Fibroblast of skin of scalp (primary cell): ENCODE measurements around the gene OR1K1. TPM values are rescaled to one million over a fixed set of nuclear protein-coding genes. Genes with fewer than 3 reads are reported as not detected.
"Not testable (repeated sequence)": the region's sequence is repeated elsewhere in the genome, so short reads cannot be mapped to it uniquely, and the experiment has no call there.

Experiments used
- DNase-seq: peaks from one replicate; pipeline ENCODE4 v3.0.0-alpha.2; 2013
- polyA plus RNA-seq, 2 experiments: library from polyadenylated mRNA; unstranded; fragments of 120-200 nt; gene quantifications; one replicate each; pipeline ENCODE4 v1.2.1, GENCODE V29; 2013; ENCODE audit not compliant: insufficient read length in 2 of 2

Gene OR1K1, protein sequence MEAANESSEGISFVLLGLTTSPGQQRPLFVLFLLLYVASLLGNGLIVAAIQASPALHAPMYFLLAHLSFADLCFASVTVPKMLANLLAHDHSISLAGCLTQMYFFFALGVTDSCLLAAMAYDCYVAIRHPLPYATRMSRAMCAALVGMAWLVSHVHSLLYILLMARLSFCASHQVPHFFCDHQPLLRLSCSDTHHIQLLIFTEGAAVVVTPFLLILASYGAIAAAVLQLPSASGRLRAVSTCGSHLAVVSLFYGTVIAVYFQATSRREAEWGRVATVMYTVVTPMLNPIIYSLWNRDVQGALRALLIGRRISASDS
- polyA plus RNA-seq (2013, experiment 1 of 2; ENCODE audit: insufficient read length): not detected
- polyA plus RNA-seq (2013, experiment 2 of 2; ENCODE audit: insufficient read length): not detected

DNA sequence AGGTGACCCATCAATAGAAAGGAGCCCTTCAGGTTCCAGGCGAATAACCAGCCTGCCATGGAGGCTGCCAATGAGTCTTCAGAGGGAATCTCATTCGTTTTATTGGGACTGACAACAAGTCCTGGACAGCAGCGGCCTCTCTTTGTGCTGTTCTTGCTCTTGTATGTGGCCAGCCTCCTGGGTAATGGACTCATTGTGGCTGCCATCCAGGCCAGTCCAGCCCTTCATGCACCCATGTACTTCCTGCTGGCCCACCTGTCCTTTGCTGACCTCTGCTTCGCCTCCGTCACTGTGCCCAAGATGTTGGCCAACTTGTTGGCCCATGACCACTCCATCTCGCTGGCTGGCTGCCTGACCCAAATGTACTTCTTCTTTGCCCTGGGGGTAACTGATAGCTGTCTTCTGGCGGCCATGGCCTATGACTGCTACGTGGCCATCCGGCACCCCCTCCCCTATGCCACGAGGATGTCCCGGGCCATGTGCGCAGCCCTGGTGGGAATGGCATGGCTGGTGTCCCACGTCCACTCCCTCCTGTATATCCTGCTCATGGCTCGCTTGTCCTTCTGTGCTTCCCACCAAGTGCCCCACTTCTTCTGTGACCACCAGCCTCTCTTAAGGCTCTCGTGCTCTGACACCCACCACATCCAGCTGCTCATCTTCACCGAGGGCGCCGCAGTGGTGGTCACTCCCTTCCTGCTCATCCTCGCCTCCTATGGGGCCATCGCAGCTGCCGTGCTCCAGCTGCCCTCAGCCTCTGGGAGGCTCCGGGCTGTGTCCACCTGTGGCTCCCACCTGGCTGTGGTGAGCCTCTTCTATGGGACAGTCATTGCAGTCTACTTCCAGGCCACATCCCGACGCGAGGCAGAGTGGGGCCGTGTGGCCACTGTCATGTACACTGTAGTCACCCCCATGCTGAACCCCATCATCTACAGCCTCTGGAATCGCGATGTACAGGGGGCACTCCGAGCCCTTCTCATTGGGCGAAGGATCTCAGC, at the start of gene OR1K1:
TSS of gene OR1K1 (plus strand) at position 58 of the 995 bp plus-strand sequence. CDS start at position 58, 0 bp downstream.
- no peak for DNase-seq

DNA sequence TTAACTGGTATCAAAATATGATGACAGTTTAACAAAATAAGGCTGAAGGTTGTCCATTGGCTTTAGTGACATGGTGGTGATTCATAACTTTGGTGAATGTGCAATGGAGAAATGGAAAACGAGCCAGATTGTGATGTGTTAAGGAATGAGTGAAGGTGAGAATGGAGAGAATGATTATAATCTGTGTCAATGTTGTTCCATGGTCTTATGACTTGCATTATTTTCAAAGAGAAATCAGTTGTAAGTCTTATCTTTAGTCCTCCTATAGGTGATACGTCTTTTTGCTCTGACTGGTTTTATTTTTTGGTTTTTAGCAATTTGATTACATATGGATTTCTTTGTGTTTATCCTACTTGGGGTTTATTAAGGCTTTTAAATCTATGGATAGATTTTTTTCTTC, 45.1 kb upstream of the OR1K1 start:
- DNase-seq: no peak

DNA sequence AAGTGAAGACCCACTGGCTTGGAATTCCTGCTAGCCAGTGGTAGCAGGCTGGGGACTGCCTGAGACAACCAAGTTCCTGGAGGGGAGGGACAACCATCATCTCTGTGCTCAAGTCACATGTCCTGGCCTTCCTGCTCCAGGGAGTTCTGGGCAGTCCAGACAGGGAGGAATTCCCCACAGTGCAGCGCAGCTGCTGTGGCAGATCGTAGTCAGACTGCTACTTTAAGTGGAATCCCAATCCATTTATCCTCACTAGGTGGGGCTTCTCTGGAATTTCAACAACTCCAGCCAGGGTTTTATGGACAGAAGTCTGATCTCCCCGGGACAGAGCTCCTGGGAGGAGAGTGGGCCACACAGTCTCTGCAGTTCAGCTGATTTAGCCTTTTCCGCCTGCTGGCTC, 32.1 kb upstream of the OR1K1 start:
- DNase-seq: no peak

DNA sequence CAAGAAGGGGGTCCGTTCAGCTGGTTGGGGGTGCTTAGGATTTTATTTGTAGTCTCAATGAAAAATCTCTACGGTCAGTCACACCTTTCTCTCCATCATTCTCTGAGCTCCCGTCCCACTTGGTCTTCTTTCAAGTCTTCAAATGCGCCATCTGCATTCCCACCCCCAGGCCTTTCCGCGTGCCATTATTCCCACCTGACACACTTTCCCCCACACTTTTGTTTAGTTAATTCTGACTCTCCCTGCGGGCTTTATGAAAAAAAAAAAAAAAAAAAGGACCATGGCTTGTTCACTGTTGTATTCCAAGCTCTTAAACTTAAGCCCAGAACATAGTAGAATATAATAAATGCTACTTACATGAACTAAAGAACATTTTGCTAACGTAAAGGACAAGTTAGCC, 22.9 kb upstream of the OR1K1 start:
- DNase-seq: no peak

DNA sequence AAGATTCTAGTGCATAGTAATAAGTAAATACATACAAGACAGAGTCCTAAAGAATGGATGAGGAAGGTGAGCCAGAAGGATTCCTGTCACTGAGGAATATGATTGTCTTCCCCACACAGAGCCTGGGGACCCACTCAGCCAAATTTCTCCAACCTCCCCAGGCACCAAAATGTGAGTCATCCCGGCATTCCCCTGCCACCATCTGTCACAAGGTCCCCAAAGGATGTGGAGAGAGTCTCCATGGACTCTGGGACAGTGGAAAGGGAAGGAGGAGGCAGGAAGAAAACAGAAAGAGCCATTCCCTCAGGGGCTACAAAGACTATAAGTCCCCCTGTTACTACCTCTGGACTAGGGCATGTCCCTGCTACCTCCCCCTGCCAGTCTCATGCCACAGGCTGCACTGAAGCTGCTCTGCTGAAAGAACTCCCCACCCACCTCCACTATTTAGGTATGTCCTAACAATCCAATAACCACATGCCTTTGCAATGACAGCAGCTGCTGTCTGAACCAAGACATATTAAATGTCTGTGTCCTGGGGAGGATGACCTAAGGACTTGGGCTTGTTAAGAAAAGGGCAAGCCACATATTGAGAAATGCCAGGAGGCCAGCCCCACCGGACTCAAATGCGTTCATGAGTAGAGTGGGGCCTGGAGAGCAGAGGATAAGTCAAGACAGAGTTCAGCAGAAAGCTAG, 21.8 kb upstream of the OR1K1 start:
- peak; percentile 19 for DNase-seq

DNA sequence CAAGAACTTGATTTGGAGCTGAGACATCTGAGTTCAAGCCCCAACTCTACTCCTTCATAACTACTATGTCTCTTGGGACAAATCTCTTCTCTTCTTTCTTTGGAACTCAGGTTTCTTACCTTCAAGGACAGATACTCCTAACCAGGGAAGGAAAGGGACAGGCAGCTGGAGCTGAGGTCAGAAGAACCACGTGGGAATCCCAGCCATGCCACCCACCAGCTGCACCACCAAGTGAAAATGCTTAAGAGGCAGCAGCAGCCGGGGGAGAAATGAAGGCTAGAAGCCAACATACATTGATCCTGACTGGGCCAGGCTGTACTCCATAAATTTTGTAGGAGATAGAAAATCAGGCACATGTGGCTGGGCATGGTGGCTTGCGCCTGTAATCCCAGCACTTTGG, 20.7 kb upstream of the OR1K1 start:
- no peak for DNase-seq

DNA sequence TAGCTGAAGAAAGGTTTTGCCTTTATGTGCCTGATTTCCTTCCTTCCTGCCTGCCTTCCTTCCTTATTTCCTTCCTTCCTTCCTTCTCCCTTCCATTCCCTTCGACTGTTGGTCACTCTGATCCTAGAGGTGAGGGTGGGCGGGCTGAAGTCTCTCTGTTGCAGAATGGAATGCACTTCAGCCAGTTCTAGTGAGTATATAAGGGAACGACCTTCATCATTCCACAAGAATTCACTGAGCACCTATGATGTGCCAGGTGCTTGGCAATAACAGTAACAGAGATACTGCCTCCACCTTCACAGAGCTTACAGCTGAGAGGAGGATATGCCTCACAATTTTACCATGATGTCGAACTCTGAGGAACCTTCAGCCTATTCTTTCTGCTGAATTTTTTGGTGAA, 19.9 kb upstream of the OR1K1 start:
- DNase-seq: no peak

DNA sequence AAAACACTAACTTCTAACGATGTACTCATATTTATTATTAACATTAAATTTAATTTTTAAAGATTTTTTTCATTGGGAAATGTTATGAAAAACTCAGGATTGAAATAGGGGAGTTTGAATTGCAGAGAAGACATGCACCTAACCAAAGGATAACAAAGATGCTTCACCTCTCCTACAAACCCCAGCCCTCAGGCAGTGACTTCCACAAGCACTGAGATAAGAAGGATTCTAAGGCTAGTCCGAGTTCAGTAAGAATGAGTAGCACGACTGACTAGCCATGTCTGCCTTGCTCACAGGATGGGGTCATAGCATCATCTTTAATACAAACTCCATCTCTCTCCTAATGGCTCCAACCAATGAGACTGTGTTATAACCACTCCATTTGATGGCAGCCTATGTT, 18.3 kb upstream of the OR1K1 start:
- no peak for DNase-seq

DNA sequence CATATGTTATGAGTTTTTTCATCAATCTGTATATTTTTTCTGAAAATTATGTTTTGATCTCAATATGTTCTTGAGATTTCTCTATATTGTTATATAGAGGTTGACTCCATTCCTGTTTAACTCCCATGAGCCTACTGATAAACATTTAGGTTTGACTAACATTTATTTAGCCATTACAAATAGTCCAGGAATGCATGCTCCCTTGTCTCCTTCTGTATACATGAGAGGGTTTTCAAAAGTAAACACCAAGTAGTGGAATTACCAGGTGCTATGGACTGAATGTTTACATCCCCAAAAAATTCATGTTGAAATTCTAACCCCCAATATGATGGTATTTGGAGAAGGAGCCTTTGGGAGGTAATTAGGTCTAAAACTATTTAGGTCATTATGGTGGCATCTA, 14.7 kb upstream of the OR1K1 start:
- DNase-seq: no peak

DNA sequence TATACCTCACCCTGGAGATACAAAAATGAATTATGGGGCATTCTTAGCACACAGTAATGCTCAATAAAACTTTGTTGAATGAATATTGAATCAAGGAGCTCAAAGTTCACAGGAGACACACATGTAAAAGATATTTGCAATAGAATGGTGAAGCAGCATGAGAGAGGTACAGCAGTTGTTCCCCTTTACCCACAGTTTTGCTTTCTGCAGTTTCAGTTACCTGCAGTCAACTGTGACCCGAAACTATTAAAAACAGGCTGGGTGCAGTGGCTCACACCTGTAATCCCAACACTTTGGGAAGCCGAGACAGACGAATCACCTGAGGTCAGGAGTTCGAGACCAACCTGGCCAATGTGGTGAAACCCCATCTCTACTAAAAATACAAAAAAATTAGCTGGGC, 13.6 kb upstream of the OR1K1 start:
- no peak for DNase-seq

DNA sequence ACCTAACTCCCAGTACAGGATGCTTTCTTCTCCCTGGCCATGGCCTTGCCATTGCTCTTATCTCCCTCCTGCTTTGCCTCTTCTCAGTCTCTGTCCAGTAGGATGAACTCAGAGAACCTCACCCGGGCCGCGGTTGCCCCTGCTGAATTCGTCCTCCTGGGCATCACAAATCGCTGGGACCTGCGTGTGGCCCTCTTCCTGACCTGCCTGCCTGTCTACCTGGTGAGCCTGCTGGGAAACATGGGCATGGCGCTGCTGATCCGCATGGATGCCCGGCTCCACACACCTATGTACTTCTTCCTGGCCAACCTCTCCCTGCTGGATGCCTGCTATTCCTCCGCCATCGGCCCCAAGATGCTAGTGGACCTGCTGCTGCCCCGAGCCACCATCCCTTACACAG, 11.1 kb upstream of the OR1K1 start, which contains the start of gene OR5C1:
TSS of gene OR5C1 (plus strand) at position 103 of the 400 bp plus-strand sequence. CDS start at position 103, 0 bp downstream.
- no peak for DNase-seq

DNA sequence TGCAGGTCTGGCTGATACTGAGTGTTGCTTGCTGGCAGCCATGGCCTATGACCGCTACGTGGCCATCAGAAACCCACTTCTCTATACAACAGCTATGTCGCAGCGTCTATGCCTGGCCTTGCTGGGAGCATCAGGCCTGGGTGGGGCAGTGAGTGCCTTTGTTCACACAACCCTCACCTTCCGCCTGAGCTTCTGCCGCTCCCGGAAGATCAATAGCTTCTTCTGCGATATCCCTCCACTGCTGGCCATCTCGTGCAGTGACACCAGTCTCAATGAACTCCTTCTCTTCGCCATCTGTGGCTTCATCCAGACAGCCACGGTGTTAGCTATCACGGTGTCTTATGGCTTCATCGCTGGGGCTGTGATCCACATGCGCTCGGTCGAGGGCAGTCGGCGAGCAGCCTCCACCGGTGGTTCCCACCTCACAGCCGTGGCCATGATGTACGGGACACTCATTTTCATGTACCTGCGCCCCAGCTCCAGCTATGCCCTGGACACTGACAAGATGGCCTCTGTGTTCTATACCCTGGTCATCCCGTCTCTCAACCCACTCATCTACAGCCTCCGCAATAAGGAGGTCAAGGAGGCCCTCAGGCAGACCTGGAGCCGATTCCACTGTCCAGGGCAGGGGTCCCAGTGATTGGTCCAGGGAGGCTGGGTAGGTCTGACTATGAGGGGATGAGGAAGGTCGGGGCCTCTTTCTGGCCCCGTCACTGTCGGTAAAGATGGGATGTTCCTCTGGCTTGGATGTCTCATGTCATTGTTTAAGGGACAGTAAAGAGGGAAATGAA, 10.5 kb upstream of the OR1K1 start:
- DNase-seq: no peak

DNA sequence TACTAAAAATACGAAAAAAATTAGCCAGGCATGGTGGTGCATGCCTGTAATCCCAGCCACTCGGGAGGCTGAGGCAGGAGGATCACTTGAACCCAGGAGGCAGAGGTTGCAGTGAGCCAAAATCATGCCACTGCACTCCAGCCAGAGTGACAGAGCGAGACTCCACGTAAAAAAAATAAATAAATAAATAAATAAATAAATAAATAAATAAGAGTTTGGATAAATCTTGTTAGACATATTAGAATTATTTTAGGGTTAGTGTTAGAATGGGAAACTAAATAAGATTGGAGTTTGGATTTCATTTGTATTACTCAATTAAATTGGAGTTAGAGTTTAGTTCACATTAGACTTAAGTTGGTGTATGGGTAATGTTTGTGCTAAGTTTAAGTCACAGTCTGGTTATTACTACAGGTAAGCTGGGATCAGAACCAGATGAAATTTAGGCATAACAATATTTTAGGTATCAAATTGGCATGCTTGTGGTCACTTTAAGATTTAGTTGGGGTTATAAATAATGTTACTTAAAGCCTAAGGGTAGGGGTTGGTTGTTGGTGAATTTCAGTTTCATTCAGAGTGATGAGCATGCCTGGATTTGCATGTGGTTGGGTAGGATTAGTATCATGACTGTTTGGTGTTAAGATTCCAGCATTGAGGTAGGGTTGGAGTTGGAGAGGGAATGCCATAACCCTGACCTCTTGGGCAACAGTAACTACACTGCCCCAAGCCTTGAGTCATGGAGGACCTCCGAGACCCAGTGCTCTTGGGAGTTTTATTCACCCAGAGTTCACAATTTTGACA, 7.9 kb upstream of the OR1K1 start:
- no peak for DNase-seq

DNA sequence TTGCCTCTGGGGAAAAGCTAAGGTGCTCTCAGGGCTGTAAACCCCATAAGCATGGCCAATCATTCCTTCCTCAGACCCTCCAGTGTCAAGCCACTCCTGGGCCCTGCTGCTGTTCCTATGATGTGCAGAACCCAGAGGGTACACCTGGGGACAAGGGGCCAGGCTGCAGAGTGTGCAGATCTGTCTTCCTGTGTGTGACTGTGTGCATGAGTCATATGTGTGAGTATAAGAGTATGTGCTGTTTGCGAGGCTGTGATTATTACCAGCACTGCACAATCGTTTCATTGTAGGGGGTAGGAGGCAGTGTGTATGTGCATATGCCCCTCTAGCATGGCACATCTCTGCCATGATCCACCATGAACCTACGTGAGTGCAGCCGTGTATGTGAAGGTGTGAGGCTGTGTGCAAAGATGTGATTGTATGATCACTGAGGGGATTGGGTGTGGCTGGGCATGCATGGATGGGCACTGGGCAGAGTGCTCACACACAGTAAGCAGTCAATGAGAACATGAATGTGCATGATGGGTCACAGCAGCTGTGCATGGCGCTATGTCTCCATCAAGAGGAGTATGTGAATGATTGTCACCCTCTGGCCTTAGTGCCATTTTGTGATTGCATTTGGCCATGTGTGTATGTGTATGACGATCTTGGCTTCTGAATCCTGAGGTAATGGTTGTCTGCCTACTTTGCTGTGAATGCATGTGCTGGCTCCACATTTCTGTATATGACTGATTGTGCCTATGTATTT, 2.4 kb upstream of the OR1K1 start:
- no peak for DNase-seq

DNA sequence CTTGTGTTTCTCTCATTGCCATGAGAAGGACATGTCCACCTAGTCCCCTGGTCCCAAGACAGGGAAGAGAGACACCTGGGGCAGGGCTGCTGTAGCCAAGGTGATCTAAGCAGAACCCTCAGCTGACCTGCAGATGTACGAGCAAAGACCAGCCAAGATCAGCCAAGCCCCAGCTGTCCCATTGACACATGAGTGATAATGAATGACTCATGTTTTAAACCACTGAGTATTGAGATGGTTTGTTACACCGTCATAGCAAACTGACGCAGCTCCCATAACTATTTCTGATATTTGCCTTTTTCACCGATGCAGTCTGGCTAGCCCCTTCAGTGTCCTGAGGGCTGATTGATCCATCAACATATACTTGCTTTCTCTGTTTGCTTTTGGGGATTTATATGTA, 6.7 kb downstream of the OR1K1 start:
- DNase-seq: no peak

DNA sequence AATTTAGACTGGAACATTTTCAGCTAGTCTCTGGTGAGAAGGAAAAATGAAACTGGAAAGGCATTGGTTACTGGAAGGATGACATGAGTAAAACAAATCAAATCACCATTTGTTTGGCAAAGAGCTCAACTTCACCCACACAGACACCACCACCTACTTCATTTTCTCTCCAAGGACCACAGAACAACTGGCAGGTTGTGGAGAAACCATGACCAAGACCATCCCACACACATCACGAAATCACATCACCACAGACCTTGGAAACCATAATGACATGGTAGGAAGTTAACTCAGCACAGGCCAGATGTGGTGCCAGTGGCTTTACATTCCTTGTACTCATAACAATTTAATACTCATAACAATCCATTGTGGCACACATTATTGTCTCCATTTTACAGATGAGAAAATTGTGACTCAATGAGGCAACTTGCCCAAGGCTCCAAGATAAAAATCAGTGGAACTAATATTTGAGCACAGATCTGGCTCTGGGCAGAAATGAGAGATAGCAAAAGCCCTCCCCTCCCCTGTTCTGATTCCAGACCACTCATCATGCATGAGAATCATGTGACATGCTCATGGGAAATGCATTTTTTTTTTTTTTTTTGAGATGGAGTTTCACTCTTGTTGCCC, 7.5 kb downstream of the OR1K1 start:
- DNase-seq: no peak

DNA sequence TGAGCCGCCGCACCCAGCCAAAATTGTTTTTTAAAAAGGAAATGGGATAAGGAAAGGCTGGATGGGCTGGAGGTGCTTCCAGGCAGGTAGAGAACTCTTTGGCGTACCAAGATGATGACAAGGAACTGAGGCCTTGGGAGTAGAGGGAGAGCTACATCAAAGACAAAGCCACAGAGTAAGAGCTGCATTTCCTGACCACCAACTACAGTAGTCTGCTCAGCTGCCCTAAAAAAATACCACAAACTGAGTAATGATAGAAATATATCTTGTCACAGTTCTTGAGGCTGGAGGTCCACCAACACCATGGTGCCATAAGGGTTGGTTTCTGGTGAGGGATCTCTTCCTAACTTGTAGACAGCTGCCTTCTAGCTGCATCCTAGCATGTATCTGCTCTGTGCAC, 8.2 kb downstream of the OR1K1 start:
- DNase-seq: no peak

DNA sequence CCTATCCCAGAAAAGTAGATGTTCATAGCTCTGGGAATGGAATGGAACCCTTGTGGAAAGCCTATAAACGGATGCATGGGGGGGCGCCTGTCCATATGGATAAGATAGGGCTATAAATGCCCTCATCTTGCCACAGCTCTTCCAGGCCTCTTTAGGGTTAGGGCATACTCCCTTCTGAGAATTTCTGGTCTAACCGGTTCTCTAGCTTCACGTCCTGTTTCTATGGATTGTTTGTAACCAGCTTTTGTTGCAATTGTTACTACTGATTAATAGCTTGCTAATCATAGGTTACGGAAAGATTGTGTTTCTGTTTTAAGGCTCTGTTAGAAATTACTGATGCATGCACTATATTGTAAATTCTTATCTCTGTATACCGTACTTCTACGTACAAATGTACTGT, 9.3 kb downstream of the OR1K1 start:
- DNase-seq: not testable (repeated sequence)

DNA sequence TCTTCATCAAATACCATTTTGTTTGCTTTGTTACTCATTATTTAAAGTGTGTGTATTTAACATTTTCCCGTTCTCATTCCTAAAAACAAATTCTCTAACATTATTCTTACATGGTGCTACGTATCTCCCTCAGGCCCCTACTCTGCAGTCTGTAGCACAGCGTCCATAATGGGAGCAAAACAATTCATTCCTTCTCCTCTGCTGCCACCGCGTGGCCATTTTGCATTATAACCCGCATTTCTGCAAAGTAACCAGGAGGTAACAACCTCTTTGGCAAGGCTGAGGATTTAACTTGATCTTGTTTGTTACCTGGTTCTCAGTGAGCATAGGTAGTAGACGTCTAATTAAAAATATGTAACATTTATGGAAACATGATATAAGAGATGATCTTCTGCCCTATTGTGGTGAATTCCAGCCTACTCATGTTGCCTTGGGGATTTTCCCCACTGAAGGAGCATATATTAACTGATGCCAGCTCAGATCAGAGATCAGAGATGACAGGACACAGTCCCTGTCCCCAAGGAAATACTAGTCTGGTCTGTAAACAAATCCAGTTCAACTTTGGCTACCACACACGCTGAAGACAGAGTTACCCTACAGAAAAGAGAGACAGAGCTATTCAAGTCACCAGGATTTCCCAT, 10.5 kb downstream of the OR1K1 start:
- peak; percentile 72 for DNase-seq
